ENCODE measurements around the gene C10orf90.

C10orf90 gene

GRCh38 chr10:126634347-126634746 is 36.1 kb downstream of the C10orf90 start:
- no peak for DNase-seq

GRCh38 chr10:126632705-126633104 is 37.8 kb downstream of the C10orf90 start:
- no peak for DNase-seq

- no peak for DNase-seq
These were observed 40.4 kb downstream of the C10orf90 start for GRCh38 chr10:126629925-126630624.

GRCh38 chr10:126628746-126629145 is 41.7 kb downstream of the C10orf90 start:
- DNase-seq: no peak

GRCh38 chr10:126621846-126622245 is 48.6 kb downstream of the C10orf90 start:
- no peak for DNase-seq

- DNase-seq: no peak
These were observed 52.0 kb downstream of the C10orf90 start for GRCh38 chr10:126618466-126618865.

GRCh38 chr10:126617733-126618132 is 52.8 kb downstream of the C10orf90 start:
- DNase-seq: no peak

GRCh38 chr10:126617208-126617607 is 53.3 kb downstream of the C10orf90 start:
- no peak for DNase-seq

GRCh38 chr10:126616737-126617136 is 53.8 kb downstream of the C10orf90 start:
- DNase-seq: no peak

- DNase-seq: no peak
These were observed 59.2 kb downstream of the C10orf90 start for GRCh38 chr10:126611303-126611702.

- DNase-seq: no peak
These were observed 60.9 kb downstream of the C10orf90 start for GRCh38 chr10:126609566-126609965.

- DNase-seq: no peak
These were observed 70.4 kb downstream of the C10orf90 start for GRCh38 chr10:126599949-126600682.

GRCh38 chr10:126598009-126598408 is 72.5 kb downstream of the C10orf90 start:
- peak; percentile 36 to 64 (median 52) for DNase-seq

GRCh38 chr10:126597211-126597610 is 73.3 kb downstream of the C10orf90 start:
- DNase-seq: no peak

- DNase-seq: no peak
These were observed 73.9 kb downstream of the C10orf90 start for GRCh38 chr10:126596472-126597016.

GRCh38 chr10:126595160-126595559 is 75.3 kb downstream of the C10orf90 start:
- no peak for DNase-seq

- DNase-seq: no peak
These were observed 76.4 kb downstream of the C10orf90 start for GRCh38 chr10:126593968-126594701.

- DNase-seq: no peak
These were observed 77.6 kb downstream of the C10orf90 start for GRCh38 chr10:126592901-126593300.

GRCh38 chr10:126588024-126588423 is 82.5 kb downstream of the C10orf90 start:
- no peak for DNase-seq

GRCh38 chr10:126586878-126587277 is 83.6 kb downstream of the C10orf90 start:
- no peak for DNase-seq

GRCh38 chr10:126586128-126586527 is 84.4 kb downstream of the C10orf90 start:
- no peak for DNase-seq

- DNase-seq: no peak
These were observed 85.1 kb downstream of the C10orf90 start for GRCh38 chr10:126585249-126586017.
